ENCODE measurements around the gene ACAP3. TPM values are rescaled to one million over a fixed set of nuclear protein-coding genes. Genes with fewer than 3 reads are reported as not detected.

The ACAP3 gene
- total and polyA plus RNA-seq, 2 experiments from 2014 or later = 59.1 to 63.6 TPM

DNA sequence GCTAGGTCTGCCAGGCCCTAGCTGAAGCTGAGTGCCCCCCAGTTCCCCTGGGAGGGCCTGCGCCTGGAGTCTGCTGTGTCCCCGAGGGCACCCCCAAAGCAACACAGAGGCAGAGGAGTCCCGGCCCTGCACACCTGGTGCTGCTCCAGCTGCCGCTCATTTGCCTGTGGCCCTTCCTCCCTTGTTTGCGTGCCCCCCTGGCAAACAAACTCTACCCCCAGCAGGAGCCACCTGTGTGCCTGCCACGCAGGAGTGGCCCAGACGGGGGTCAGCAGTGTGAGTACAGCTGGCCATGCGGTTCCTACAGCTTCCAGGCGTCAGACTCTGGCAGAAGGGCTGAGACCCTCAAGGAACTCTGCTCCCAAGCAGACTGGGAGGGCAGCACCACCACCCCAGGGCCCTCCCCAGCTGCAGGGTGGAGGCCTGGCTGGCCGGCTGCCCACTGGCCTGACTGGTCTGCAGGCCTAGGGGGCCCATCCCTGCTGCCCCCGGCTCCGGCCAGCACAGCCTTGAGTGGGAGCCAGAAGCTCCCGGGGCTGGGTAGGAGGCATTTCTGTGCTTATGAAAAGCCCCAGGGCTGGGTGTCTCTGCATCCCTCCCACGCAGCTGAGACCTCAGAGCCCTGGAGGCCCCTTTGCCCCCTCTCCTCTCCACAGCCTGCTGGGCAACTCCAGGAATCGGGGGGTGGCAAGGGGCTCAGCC lies 22.8 kb upstream of the ACAP3 start:
- no peaks in the 10 kb centered on the region for H3K27me3 ChIP-seq
- H3K9me3 ChIP-seq (ENCODE audit: low read depth) = no peaks in the 10 kb centered on the region
- H3K27ac ChIP-seq = no peak overlapping the region
- DNase-seq (ENCODE audit: low read depth in 1 of 2, low spot score in 1 of 2) = no peak
- H3K4me1 ChIP-seq (ENCODE audit: low read depth) = peaks cover 3% of the 10 kb centered on the region
- H3K4me3 ChIP-seq = no peak overlapping the region
- TF ChIP-seq, protein P1, sequence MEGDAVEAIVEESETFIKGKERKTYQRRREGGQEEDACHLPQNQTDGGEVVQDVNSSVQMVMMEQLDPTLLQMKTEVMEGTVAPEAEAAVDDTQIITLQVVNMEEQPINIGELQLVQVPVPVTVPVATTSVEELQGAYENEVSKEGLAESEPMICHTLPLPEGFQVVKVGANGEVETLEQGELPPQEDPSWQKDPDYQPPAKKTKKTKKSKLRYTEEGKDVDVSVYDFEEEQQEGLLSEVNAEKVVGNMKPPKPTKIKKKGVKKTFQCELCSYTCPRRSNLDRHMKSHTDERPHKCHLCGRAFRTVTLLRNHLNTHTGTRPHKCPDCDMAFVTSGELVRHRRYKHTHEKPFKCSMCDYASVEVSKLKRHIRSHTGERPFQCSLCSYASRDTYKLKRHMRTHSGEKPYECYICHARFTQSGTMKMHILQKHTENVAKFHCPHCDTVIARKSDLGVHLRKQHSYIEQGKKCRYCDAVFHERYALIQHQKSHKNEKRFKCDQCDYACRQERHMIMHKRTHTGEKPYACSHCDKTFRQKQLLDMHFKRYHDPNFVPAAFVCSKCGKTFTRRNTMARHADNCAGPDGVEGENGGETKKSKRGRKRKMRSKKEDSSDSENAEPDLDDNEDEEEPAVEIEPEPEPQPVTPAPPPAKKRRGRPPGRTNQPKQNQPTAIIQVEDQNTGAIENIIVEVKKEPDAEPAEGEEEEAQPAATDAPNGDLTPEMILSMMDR (IDR thresholded peaks at IDR 0.05; ENCODE audit: low read depth, low read length) = no peak
- peaks cover 3% of the 10 kb centered on the region for H3K36me3 ChIP-seq

GRCh38 chr1:1329304-1330210 lies 21.8 kb upstream of the ACAP3 start:
- no peak for DNase-seq (ENCODE audit: low read depth in 1 of 2, low spot score in 1 of 2)
- Histone ChIP-seq H3K9me3 (ENCODE audit: low read depth) (no peaks in the 10 kb centered on the region), H3K27ac (no peak overlapping the region), H3K36me3 (peaks cover 3% of the 10 kb centered on the region), H3K4me1 (ENCODE audit: low read depth) (peaks cover 6% of the 10 kb centered on the region), H3K27me3 (no peaks in the 10 kb centered on the region), H3K4me3 (no peak overlapping the region)
- TF ChIP-seq, protein P1 (IDR thresholded peaks at IDR 0.05; ENCODE audit: low read depth, low read length) = no peak

DNA sequence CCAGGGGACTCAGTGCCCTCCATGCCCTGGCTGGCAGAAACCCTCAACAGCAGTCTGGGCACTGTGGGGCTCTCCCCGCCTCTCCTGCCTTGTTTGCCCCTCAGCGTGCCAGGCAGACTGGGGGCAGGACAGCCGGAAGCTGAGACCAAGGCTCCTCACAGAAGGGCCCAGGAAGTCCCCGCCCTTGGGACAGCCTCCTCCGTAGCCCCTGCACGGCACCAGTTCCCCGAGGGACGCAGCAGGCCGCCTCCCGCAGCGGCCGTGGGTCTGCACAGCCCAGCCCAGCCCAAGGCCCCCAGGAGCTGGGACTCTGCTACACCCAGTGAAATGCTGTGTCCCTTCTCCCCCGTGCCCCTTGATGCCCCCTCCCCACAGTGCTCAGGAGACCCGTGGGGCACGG lies 20.5 kb upstream of the ACAP3 start:
- H3K27ac ChIP-seq = no peak overlapping the region
- H3K4me3 ChIP-seq = no peak overlapping the region
- peaks cover 8% of the 10 kb centered on the region for H3K4me1 ChIP-seq (ENCODE audit: low read depth)
- TF ChIP-seq, protein P1 (IDR thresholded peaks at IDR 0.05; ENCODE audit: low read depth, low read length) = no peak
- H3K27me3 ChIP-seq = no peaks in the 10 kb centered on the region
- H3K9me3 ChIP-seq (ENCODE audit: low read depth) = no peaks in the 10 kb centered on the region
- no peak for DNase-seq (ENCODE audit: low read depth in 1 of 2, low spot score in 1 of 2)
- peaks cover 3% of the 10 kb centered on the region for H3K36me3 ChIP-seq

GRCh38 chr1:1327291-1327690 lies 19.6 kb upstream of the ACAP3 start:
- no peak overlapping the region for H3K4me3 ChIP-seq

GRCh38 chr1:1326075-1326605 lies 18.4 kb upstream of the ACAP3 start:
- H3K27me3 ChIP-seq = no peaks in the 10 kb centered on the region
- H3K27ac ChIP-seq = no peak overlapping the region
- H3K4me3 ChIP-seq = no peak overlapping the region
- DNase-seq (ENCODE audit: low read depth in 1 of 2, low spot score in 1 of 2) = no peak
- peaks cover 9% of the 10 kb centered on the region for H3K4me1 ChIP-seq (ENCODE audit: low read depth)
- TF ChIP-seq, protein P1 (IDR thresholded peaks at IDR 0.05; ENCODE audit: low read depth, low read length) = no peak
- peaks cover 3% of the 10 kb centered on the region for H3K36me3 ChIP-seq
- H3K9me3 ChIP-seq (ENCODE audit: low read depth) = no peaks in the 10 kb centered on the region

More at GRCh38 chr1:1327291-1327690, 19.6 kb upstream of the ACAP3 start:
- Histone ChIP-seq H3K36me3 (peaks cover 3% of the 10 kb centered on the region), H3K4me1 (ENCODE audit: low read depth) (peaks cover 9% of the 10 kb centered on the region), H3K27me3 (no peaks in the 10 kb centered on the region), H3K27ac (no peak overlapping the region), H3K9me3 (ENCODE audit: low read depth) (no peaks in the 10 kb centered on the region)
- TF ChIP-seq, protein P1 (IDR thresholded peaks at IDR 0.05; ENCODE audit: low read depth, low read length) = no peak
- DNase-seq (ENCODE audit: low read depth in 1 of 2, low spot score in 1 of 2) = no peak

Measured in cardiac muscle cell (in vitro differentiated cells and primary cell).